Measurements from ENCODE around the gene GUCY1A1.

The GUCY1A1 gene

GRCh38 chr4:155694100-155694785 lies 27.6 kb downstream of the GUCY1A1 start:
- no peak for DNase-seq

- no peak for DNase-seq
Observed at GRCh38 chr4:155696226-155696625, 29.6 kb downstream of the GUCY1A1 start.

- no peak for DNase-seq
Observed at GRCh38 chr4:155696726-155697125, 30.1 kb downstream of the GUCY1A1 start.

- no peak for DNase-seq
Observed at GRCh38 chr4:155701827-155702226, 35.2 kb downstream of the GUCY1A1 start.

- DNase-seq: no peak
Observed at GRCh38 chr4:155703486-155704247, 37.0 kb downstream of the GUCY1A1 start.

GRCh38 chr4:155704841-155705404 lies 38.3 kb downstream of the GUCY1A1 start:
- DNase-seq: no peak

- no peak for DNase-seq
Observed at GRCh38 chr4:155705664-155706063, 39.0 kb downstream of the GUCY1A1 start.

- DNase-seq: no peak
Observed at GRCh38 chr4:155706147-155706546, 39.5 kb downstream of the GUCY1A1 start.

GRCh38 chr4:155707251-155707650 lies 40.6 kb downstream of the GUCY1A1 start:
- no peak for DNase-seq

GRCh38 chr4:155708782-155709181 lies 42.1 kb downstream of the GUCY1A1 start:
- DNase-seq: no peak

- DNase-seq: no peak
Observed at GRCh38 chr4:155709918-155710317, 43.3 kb downstream of the GUCY1A1 start.

GRCh38 chr4:155711556-155711955 lies 44.9 kb downstream of the GUCY1A1 start:
- DNase-seq: no peak

GRCh38 chr4:155712846-155713245 lies 46.2 kb downstream of the GUCY1A1 start:
- DNase-seq: no peak

GRCh38 chr4:155713911-155714310 lies 47.3 kb downstream of the GUCY1A1 start:
- DNase-seq: no peak

- no peak for DNase-seq
Observed at GRCh38 chr4:155722336-155722735, 55.7 kb downstream of the GUCY1A1 start.

GRCh38 chr4:155722816-155723499 lies 56.3 kb downstream of the GUCY1A1 start:
- DNase-seq: no peak

GRCh38 chr4:155724731-155725130 lies 58.1 kb downstream of the GUCY1A1 start:
- DNase-seq: no peak

GRCh38 chr4:155734065-155734464 lies 67.4 kb downstream of the GUCY1A1 start:
- DNase-seq: no peak

- no peak for DNase-seq
Observed at GRCh38 chr4:155734951-155735350, 68.3 kb downstream of the GUCY1A1 start.

- DNase-seq: no peak
Observed at GRCh38 chr4:155735496-155735895, 68.8 kb downstream of the GUCY1A1 start.

- no peak for DNase-seq
Observed at GRCh38 chr4:155738548-155738947, 71.9 kb downstream of the GUCY1A1 start.

- no peak for DNase-seq
Observed at GRCh38 chr4:155741546-155741945, 74.9 kb downstream of the GUCY1A1 start.

- DNase-seq: no peak
Observed at GRCh38 chr4:155742310-155743015, 75.8 kb downstream of the GUCY1A1 start.
